Stimulated activated CD4-positive, alpha-beta T cell treated with anti-CD3 and anti-CD28 coated beads, Interleukin-12 subunit alpha, Interleukin-12 subunit beta, amount 100 ng/mL, for 4 hours (primary cell): Measurements from ENCODE around the gene GZMM.

Source experiments
- DNase-seq: peaks from one replicate; pipeline ENCODE4 v3.0.0-alpha.2; 2020

Gene GZMM

DNA sequence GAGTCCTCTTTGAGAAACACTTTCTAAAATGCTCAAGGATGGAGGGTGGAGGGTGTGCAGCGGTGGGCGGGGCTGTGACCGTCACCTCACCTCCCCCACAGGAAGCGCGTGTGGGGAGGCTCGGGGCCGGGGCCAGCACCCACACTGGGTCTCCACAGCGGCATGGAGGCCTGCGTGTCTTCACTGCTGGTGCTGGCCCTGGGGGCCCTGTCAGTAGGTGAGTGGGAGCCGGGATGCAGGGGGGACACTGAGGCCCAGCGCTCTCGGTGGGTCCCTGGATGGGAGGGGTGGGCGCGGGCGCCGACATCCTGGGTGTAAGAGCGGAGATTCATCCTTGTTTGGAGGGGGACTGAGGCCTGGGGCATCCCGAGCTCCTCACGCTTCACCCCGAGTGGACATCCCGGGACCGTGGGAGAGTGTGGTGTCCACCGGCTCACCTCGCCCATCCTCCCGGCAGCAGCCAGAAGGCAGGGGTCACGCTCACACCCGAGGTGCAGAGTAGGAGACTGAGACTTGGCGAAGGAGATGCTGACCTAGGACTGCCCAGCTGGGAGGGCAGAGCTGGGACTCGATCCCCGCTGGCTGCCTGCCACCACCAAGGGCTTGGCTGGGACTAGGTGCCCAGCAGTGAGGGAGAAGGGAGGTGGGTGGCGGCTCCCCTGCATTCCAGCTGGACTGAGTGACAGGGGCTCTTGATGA lies at the start of gene GZMM:
TSS of gene GZMM (plus strand) at position 144 of the 699 bp plus-strand sequence. CDS start at position 163, 19 bp downstream.
- peak; percentile 69 for DNase-seq

DNA sequence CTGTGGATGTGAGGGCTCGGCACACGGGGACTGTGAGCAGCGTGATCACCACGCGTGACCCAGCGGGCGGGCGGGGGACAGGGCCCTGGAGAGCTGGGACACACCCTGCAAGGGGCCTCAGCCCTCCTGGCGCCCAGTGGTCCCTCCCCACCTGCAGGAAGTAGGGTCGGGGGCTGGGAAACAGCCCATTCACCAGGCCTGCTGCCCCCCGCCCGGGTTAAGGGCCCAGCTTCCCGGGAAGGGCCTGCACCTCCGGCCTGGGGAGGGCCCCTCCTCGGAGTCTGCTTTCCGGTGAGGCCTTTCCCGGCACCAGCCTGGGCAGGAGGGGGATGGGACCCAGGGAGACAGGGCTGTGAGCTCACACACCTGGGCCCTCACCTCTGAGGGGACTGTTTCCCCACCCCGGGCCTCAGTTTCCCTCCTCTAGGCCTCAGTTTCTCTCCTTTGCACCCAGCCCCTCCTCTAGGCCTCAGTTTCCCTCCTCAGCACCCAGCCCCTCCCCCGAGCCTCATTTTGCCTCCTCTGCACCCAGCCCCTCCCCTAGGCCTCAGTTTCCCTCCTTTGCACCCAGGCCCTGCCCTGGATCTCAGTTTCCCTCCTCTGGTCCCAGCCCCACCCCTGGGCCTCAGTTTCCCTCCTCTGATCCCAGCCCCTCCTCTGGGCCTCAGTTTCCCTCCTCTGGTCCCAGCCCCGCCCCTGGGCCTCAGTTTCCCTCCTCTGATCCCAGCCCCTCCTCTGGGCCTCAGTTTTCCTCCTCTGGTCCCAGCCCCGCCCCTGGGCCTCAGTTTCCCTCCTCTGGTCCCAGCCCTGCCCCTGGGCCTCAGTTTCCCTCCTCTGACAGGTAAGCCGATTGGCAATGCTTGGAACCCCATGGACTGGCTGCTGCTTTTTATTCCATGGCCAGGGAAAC lies 49.4 kb upstream of the GZMM start:
- DNase-seq: no peak

DNA sequence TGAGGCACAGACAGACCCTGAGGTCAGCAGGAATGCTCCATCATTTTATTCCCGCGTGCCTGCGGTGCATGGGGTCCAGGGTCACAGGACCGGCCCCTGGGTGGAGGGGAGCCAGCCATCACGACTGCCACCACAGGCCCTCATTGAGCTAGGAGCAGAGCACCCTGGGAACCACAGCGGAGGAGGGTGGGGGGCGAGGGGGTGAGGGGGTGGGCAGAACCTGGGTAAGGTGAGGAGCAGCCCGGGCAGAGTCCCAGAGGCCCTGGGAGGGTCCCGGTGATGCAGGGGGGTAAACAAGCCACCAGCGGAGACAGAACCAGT lies 48.8 kb upstream of the GZMM start:
- DNase-seq: no peak

DNA sequence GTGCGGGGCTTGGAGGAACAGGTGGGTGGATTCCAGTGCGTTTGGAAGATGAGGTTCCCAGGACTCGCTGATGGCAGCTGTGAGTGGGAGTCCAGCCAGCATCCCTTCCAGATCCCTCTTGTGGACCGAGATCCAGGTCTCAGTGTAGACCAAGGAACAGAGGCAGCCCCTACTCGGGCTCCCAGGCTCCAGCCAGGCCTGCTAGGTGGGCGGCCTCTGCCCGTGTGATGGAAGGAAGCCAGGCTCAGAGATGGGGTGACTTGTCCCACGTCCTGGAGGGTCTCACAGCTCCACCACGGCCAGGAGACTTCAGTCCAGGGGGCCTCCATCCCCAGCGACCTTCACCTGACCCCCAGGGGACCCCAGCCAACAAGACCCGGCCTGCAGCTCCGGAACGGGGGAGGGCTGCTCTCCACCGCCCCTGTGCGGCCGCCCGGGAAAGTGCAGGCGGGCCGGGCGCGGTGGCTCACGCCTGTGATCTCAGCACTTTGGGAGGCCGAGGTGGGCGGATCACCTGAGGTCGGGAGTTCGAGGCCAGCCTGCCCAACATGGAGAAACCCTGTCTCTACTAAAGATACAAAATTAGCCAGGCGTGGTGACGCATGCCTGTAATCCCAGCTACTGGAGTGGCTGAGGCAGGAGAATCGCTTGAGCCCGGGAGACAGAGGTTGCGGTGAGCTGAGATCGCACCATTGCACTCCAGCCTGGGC lies 48.3 kb upstream of the GZMM start:
- no peak for DNase-seq

DNA sequence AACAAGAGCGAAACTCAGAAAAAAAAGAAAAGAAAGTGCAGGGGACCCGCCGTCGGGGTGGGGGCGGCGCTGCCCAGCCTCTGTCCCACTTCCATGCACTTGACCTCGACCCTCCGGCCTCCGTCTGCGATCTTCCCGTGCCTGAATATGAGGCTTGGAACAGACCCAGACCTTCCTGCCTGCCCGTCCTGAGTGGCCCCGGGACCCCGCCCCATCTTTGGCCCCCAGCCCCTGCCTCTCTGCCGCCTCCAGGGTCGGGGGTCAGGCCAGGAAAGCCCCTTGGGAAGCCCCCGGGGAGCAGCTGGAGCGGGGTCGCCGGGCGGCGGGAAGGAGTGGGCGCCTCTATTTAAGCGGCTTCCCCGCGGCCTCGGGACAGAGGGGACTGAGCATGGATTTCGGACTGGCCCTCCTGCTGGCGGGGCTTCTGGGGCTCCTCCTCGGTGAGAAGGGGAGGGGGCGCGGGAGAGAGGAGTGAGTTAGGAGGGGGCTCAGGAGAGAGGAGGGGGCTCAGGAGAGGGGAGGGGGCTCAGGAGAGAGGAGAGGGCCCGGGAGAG lies 47.7 kb upstream of the GZMM start, which contains the start of gene MADCAM1:
TSS of gene MADCAM1 (plus strand) at position 375 of the 554 bp plus-strand sequence. CDS start at position 389, 14 bp downstream.
- no peak for DNase-seq

DNA sequence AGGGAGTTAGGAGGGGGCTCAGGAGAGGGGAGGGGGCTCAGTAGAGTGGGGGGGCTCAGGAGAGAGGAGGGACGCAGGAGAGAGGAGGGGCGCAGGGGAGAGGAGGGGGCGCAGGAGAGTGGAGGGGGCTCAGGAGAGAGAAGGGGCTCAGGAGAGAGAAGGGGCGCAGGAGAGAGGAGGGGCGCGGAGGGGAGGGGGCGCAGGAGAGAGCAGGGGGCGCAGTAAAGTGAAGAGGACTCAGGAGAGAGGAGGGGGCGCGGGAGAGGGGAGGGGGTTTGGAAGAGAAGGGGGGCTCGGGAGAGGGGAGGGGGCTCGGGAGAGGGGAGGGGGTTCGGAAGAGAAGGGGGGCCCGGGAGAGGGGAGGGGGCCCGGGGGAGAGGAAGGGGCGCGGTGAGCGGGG lies 46.9 kb upstream of the GZMM start:
- no peak for DNase-seq

DNA sequence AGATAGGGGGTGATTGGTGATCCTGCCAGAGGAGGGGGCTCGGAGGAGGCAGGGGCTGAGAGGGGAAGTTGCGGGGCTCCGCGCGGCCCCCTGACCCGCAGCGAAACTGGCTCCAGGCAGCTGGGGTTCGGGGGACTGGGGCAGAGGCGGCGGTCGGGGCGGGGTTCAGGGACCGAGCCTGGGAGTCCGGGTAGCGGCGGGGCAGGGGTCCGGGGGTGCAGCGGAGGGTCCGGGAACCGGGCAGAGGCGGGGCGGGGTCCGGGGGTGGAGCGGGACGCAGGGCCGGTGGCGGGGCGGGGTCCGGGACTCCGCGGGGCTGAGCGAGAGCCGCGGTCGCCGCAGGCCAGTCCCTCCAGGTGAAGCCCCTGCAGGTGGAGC lies 46.4 kb upstream of the GZMM start:
- no peak for DNase-seq

DNA sequence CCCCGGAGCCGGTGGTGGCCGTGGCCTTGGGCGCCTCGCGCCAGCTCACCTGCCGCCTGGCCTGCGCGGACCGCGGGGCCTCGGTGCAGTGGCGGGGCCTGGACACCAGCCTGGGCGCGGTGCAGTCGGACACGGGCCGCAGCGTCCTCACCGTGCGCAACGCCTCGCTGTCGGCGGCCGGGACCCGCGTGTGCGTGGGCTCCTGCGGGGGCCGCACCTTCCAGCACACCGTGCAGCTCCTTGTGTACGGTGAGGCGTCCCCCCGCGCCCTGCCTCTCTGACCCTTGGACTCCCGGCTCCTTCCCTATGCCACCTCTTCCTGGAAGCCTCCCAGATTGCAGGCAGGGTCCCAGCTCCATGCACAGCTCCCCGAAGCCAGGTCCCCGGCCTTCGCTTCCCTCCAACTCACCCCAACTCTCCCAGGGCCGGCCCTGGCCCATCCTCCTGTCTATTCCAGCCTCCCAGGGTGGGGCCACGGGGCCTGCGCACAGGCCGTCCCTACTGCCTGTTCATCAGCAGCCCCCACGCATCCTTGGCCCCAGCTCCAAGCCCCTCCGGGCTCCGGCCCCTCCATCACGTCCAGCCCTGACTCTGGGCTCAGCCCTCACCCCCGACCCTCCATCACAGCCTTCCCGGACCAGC lies 45.9 kb upstream of the GZMM start:
- no peak for DNase-seq

DNA sequence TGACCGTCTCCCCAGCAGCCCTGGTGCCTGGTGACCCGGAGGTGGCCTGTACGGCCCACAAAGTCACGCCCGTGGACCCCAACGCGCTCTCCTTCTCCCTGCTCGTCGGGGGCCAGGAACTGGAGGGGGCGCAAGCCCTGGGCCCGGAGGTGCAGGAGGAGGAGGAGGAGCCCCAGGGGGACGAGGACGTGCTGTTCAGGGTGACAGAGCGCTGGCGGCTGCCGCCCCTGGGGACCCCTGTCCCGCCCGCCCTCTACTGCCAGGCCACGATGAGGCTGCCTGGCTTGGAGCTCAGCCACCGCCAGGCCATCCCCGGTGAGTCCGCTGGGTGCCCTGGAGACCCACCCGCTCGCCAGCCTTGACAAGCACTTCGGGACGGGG lies 45.4 kb upstream of the GZMM start:
- DNase-seq: no peak

DNA sequence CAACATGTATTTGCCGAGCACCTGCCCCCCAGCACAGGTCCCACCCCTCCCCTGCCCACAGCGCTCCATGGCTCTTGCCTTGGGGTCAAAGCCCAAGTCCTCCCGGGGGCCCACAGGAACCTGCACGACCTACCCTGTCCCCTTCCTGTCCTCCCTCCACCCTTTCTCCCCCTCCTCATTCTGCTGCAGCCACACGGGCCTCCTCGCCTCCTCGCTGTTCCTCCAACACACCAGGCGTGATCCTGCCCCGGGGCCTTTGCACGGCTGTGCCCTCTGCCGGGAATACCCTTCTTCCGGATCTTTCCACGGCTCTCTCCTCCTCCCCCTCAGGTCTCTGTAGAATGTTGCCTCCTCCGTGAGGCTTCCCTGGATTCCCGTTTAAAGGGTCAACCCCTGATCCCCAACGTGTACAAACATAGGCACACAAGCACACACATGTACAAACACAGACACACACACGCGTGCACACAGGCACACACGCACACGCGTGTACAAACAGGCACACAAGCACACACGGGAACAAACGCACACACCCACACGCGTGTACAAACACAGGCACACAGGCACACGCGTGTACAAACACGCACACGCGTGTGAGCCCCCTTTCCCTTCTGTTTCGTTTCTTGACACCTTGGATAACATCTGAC lies 44.8 kb upstream of the GZMM start:
- DNase-seq: no peak

DNA sequence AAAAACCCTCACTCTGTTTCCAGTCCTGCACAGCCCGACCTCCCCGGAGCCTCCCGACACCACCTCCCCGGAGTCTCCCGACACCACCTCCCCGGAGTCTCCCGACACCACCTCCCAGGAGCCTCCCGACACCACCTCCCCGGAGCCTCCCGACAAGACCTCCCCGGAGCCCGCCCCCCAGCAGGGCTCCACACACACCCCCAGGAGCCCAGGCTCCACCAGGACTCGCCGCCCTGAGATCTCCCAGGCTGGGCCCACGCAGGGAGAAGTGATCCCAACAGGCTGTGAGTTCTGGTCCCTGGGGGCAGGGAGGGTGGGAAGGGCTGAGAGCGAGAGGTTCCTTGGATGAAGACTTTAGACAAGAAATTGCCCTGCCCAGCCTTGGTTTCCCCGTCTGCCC lies 42.2 kb upstream of the GZMM start:
- DNase-seq: no peak

DNA sequence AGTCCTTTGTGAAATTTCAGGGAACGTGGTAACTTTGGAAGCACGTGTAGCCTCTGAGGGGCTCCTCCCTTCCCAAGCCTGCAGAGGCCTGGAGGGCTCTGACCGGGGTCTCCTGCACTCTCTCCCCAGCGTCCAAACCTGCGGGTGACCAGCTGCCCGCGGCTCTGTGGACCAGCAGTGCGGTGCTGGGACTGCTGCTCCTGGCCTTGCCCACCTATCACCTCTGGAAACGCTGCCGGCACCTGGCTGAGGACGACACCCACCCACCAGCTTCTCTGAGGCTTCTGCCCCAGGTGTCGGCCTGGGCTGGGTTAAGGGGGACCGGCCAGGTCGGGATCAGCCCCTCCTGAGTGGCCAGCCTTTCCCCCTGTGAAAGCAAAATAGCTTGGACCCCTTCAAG lies 39.2 kb upstream of the GZMM start:
- no peak for DNase-seq

DNA sequence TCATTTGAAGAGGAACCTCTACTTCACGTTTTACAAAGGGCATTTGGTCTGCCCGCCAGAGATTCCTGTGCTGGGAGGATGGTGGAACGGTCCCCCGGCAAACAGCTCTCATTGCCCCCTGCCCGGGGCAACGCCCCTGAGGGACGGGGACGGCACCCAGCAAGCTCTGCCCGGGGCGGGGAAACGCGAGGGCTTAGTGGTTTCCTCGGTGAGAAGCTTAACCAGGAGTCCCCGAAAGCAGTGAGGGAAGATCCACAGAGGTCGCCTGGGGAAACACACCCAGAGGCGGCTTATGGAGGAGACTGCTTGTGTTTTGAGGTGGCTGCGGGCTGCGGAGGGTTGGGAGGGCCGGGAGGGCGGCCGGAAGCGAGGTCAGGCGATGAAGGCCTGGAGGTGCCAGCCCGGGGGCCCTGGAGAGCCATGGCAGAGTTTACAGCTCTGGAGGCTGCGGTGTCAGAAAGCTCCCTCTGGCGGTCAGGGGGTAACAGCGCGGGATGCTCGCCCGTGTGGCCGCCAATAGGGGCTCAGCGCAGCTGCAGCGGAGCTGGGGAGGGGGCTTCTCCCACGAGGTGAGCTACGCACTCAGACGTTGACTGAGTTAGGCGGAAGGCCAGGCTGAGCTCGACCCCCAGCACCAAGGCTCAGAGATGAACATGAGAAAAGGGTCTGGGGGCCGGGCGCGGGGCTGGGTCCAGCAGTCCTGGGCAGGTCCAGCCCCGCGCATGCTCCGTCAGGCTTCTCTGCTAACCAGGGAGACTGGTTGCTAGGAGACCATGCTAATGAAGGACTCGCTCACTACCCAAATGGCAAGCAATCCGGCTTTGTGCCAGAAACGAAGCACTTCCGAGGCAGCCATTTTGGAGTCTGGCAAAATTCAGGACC lies 37.2 kb upstream of the GZMM start:
- DNase-seq: peak; percentile 88

DNA sequence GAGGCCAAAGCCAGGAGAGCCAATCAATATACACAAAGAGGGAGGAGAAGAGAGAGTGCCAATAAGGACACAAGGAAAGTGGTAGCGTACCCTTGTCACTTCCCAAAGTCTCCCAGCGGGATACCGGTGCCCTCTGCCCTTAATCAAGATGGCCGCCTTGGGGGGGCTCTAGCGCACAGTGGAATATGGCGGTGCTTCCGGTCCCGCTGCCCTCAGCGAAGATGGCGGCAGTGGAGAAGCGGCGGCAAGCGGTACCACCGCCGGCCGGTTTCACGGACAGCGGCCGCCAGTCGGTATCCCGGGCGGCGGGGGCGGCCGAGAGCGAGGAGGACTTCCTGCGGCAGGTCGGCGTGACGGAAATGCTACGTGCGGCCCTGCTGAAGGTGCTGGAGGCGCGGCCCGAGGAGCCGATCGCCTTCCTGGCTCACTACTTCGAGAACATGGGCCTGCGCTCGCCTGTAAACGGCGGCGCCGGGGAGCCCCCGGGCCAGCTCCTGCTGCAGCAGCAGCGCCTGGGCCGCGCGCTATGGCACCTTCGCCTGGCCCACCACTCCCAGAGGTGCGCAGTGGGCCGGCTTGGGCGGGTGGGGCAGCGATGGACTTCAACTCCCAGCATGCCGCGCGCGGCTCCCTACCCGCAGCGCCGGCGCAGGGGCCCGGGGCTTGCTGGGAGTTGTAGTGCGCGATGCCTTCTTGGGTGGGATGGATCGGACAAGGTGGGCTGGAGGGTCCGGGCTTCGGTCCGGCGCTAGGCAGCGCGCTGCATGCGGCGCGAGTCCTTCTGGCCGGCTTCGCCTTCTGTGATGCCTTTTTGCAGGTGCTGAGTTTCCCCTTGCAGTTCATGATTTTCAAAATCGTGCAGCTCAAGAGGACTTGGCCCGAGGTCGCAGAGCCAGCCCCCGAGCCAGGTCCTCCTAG lies 36.3 kb upstream of the GZMM start, which contains the start of gene TPGS1:
TSS of gene TPGS1 (plus strand) at position 212 of the 918 bp plus-strand sequence. CDS start at position 222, 10 bp downstream.
- DNase-seq: peak; percentile 81

DNA sequence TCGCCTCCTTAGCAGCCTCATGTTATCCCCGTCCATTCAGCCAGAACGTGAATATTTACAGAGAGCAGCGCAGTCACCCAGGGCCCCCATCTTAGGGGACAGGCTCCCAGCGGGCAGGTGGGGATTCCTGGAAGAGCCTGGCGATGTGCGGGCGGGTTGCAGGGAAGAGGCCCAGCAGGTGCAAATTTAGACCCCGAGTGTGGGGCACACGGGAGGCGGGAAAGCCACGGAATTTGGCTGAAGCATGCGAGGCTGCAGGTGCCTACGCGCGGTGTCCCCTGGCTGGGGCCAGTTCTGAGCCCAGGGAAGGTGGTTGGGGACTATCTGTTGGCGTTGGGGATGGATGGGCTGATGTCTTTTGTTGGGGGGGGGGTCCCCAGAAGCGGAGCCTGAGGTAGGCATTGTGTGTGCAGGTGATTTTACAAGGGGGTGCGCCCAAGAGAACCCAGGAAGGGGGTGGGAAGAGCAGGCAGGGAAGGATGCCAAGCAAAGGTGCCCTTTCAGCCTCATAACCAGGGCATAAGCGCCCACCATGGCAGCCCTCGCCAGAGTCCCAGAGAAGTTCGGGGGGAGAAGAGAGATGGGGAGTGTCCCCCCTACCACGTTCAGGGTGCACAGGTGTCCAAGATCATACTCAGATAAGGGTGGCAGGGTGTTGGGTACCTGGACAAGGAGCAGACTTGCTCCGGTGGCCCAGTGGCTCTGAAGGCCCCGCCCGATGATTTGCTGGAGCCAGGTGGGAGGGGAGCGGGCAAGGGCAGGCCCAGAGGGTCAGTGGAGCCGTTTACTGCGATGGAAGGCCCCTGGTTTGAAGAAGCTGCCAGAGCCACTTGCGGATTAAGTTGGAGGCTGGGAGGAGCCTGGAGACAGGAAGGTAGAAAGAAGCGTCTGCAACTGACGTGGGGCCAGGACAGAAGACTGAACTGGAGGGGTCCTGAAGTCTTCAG lies 35.4 kb upstream of the GZMM start:
- DNase-seq: no peak

DNA sequence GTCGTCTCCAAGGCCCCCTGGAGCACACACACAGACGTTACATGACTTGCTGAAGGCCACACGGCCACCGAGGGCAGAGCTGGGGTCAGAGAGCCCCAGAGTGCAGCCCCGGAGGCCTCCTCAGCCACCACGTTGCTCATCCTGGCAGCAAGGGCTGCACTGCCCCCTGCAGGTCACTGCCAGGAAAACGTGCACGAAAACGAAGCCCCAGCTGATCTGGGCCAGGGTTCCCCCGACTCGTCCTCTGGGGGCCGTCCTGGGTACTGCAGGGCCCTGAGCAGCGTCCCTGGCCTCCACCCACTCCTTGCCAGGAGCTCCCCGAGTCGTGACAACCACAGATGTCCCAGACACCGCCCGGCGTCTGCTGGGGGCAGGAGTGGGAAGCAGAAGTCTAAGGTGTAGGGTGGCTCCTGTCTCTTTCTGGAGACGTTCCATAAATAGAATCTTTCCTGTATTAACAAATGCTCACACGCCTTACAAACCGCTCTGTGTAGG lies 33.2 kb upstream of the GZMM start:
- peak; percentile 91 for DNase-seq

DNA sequence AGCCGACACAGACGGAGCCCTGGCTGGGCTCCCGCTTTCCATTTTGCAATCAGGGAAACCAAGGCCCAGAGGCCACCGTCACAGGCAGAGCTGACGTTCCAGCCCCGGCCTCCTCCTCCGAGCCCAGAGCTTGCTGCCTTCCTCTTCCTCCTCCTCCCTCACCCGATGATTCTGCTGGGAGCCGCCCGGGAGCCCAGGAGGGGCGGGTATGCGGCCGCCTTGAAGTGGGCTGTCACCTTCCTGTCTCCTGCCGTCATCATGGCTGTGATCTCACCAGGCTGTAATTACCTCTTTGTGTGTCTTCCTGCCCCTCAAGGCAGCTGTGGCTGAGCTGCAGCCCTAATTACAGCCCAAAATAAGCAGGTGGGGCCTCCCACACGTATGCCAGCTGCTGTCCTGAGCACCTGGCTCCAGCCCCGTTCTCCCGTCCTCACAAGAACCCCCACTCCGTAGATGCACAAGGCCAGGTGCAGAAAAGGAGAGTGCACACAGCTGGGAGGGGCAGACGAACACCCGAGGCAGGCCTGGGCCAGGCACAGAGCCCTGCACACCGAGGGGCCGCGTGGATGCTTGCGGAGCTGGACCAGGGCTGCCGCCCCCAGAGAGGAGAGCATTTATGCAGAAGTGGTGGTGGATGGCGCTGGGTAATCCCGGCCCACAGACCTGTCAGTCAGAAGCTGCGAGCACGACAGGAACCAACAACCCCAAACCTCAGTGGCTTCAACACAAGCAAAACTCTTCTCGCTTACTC lies 32.6 kb upstream of the GZMM start:
- DNase-seq: peak; percentile 58
